Occipital lobe (tissue), 2 donors: ENCODE data around the gene TMPRSS13. TPM values are rescaled to one million over a fixed set of nuclear protein-coding genes. Genes with fewer than 3 reads are reported as not detected.
"Not testable (repeated sequence)": the region's sequence is repeated elsewhere in the genome, so short reads cannot be mapped to it uniquely, and the experiment has no call there.

ENCODE experiments used
- DNase-seq: peaks from one replicate; lab custom pipeline; 2025; lab: John Stamatoyannopoulos, UW
- total RNA-seq: library from RNA; depleted of rRNA; stranded (reverse); fragments of >200 nt; gene quantifications from one replicate; pipeline ENCODE4 v1.2.3, GENCODE V29; 2014

The TMPRSS13 gene
- total RNA-seq, result 0.47 TPM

DNA sequence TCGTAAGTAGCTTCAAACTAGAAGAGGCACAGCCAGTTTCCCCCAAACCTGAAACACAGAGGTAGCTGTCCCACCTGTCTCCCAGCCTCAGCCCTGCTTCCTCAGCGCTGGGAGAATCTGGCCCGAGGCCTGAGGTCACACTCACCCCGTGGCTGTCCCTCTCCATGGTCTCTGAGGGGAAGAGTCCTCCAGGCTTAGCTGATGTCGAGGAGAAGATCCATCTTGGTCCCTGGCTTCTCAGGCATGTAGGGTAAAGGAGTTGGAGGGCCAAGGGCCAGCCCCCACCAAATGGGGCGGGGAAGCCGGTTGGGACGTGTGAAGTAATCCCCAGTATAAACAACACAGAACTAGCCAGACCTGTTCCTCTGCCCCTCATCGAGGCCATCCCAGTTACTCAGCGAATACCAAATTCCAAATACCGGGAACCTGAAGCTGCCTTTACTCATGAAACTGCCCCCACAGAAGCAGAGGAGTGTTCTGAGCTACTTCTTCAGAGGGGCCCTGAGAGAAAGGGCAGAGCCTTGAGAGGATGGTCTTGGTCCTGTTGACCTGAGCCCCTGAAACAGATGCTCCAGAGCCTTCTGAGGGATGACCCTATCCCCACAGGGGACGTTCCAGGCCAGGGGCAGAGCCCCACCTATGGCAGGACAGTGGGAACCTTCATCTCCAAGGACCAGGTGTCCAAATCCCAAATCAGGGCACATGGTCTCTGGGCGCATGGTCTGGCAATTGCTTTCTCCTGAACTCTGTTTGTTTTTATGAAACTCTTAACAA is at the start of gene TMPRSS13:
TMPRSS13 (minus strand) TSS at position 261 of the 774 bp plus-strand sequence; CDS start at position 166, 95 bp downstream.
- DNase-seq, result no peak

DNA sequence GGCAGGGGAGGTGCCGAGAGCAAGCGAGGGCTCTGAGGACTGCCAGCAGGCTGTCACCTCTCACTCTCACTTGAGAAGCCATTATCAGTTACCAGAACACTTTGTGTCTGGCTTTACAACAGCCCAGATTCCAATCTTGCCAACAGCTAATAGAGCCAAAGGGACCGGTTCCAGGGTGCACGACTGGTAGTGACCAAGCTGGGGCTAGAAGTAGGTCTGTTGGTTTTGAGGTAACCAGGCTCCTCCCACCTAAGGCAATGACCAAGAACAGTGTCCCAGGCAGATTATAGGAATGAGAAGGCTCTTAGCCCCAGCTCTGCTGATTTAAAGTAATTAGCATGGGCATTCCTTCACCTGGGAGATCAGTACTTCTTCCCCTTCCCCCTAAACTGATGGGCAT is 49.8 kb upstream of the TMPRSS13 start:
- no peak for DNase-seq

DNA sequence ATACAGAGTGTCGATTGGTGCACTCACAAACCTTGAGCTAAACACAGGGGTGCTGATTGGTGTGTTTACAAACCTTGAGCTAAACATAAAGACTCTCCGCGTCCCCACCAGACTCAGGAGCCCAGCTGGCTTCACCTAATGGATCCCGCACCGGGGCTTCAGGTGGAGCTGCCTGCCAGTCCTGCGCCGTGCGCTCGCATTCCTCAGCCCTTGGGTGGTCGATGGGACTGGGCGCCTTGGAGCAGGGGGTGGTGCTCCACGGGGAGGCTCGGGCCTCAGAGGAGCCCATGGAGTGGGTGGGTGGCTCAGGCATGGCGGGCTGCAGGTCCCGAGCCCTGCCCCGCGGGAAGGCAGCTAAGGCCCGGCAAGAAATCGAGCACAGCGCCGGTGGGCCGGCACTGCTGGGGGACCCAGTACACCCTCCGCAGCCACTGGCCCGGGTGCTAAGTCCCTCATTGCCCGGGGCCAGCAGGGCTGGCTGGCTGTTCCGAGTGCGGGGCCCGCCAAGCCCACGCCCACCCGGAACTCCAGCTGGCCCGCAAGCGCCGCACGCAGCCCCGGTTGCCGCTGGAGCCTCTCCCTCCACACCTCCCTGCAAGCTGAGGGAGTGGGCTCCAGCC is 49.2 kb upstream of the TMPRSS13 start:
- DNase-seq, result not testable (repeated sequence)

DNA sequence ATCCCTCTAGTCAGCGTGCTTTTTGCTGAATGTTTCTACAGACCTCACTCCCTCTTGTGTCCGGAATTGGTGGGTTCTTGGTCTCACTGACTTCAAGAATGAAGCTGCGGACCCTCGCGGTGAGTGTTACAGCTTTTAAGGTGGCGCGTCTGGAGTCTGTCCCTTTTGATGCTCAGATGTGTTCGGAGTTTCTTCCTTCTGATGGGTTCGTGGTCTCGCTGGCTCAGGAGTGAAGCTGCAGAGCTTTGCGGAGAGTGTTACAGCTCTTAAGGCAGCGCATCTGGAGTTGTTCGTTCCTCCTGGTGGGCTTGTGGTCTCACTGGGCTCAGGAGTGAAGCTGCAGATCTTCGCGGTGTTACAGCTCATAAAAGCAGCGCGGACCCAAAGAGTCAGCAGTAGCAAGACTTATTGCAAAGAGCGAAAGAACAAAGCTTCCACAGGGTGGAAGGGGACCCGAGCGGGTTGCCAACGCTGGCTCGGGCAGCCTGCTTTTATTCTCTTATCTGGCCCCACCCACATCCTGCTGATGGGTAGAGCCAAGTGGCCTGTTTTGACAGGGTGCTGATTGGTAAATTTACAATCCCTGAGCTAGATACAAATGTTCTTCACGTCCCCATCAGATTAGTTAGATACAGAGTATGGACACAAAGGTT is 48.5 kb upstream of the TMPRSS13 start:
- DNase-seq, result not testable (repeated sequence)

DNA sequence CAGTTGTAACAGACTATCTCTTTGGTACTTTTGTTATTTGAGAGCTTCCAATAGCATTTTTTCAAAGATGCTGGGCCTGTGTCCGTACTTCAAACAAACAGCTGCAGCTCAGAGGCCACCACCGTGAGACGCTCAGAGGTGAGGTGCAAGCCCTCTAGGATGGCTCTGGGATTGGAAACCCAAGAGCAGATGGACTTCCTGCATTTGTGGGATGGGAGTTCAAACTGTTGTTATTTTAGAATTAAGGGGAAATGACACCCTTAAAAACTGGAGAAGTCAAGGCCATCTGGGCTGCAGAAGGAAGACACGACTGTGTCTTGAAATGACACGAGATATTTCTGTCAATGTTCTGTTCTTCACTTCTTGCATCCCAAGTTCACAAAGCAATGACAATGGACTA is 47.8 kb upstream of the TMPRSS13 start:
- no peak for DNase-seq

DNA sequence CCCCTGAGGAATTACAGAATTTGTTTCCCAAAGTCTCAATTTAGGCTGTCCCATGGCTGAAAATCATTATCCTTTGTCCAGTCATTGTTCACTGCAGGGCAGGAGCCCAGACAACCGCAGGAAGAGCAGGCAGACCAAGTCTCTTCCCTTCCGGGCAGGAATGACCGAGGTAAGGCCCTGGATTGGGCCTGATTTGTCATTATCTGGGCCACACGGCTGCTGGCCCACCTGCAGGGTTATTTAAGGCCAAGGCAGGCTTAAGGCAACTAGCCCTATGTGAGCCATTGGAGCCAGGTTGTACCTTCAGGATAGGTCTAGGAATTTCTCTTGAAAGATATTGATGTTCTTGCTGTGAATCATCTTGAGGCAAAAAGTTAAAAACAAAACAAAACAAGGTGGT is 47.2 kb upstream of the TMPRSS13 start:
- no peak for DNase-seq

DNA sequence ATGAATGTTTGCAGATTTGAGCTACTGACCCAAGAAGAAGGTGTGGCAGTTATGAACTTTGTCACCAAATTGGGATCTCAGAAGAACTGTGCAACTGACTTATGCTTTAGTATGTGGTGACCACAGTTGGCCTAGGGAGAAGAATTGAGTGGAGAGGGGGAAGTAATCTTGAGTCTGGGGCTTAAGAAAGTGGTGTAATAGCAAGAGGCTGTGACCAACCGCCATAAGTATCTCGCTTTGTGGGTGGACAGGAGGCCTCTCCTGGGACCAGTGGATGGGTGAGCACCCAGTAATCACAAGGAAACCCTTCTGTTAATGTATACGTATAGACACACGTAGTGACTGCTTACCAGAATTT is 44.3 kb upstream of the TMPRSS13 start:
- DNase-seq, result no peak

DNA sequence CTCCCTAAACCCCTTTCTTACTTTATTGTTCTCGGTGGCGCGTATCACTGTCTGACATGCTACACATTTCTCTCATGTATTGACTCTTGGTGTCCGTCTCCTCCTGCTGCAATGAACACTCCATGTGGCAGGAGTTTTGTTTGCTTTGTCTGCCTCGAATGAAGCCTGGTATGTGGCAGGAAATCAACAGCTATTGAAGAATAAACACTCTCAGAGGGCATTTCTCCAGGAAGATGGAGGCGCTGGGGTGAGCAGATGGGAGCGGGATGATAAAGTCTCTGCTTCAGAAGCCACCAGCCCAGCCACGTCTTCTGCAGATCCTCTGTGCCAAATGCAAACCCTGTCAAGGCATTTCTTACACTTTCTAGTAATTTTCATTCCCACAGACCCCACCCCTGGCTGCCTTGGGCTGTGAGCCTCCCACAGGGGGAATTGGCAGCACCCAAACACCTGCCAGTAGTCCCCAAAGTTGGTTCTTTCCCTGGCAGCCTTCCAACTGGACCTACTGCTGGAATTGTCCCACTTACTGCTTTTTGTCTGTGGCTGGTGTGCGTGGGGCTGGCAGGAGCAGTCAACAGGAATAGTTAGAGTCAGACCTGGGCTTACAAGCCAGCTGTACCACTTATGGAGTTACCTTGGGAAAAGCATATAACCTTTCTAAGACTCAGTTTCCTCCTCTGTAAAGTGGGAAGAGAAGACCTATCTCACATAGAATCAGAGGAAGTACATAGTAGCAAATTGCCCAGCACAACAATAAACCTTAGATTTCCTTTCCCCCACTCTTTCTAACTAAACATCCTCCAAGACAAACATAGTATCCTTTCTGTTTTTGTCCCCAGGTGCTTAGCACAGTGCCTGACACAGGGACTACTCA is 43.7 kb upstream of the TMPRSS13 start:
- DNase-seq, result no peak

DNA sequence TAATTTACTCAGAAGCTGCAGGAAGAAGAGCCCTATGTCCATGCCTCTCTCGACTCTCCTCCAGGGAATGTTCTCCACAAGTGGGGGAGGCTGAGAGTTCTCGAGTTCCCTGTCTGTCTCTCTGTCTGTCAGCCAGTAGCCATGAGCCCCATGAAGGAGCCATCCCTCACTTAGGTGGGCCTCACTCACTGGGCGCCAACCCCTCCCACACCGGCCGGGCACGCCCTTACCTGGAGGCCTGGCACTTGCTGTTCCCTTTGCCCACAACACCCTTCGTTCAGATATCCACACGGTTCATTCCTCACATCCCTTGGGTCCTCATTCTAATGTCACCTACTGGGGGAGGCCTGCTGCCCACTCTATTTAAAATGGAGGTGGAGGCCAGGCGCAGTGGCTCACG is 42.8 kb upstream of the TMPRSS13 start:
- DNase-seq, result no peak

DNA sequence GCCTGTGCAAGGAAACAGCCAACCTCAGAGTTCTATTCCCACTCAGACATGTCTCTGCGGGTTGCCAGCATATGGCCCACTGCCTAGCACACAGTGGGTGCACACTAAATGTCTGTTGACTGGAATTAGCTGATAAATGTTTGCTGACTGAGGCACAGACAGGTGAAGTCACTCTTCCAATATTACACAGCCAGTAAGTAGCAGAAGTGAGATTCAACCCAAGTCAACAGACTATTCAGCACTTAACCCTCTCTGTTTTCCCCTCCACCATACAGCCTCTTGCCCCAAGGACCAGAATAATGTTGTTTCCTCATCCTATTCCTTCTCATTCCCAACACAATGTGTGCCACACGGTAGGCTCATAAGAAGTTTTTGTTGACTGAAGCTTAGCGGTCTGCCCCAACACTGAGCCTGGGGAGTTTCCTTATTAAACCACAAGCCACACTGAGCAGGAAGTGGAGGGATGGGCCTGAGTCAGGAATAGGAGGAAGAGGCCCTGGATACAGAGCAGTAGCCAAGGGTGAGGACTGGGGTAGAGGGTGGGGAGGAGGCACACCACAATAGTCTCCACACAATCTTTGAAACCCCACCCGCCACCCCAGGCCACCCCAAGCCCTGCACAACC is 41.3 kb upstream of the TMPRSS13 start:
- no peak for DNase-seq

DNA sequence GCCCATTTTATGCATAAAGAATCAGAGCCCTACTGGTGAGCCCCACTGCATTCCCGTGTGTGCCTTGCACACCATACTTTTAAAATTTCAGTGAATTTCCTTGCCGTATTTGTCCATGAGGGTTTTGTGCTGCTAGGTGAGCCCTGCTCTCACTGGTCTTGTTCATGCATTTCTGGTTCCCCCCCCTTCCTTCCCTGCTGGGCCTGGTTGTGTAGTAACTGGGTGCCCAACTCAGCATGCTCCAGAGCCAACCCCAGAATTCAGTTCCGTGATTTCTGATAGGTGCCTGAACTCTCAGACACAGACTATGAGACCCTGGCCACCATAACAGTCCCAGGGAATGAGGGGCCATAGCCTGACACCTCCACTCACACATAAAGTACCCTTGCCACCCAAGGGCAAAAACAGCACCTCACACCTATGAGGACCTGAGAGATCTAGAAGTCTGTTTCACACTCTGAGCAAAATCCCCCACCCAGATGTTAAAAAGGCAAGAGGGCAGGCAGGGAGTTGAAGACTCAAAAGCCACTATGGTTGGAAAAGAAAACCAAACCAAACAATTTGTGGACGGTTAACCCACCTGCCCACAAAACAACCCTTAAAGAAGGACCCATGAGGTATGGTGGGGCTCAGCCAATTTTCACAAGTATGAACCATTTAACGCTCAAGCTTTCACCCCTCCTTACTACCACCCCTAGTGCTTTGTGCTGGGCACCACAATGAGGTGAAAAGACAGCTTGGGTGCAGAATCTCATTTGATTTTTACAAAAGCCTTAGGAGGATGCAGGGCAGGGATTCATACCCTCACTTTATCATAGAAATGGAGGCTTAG is 40.2 kb upstream of the TMPRSS13 start:
- no peak for DNase-seq

DNA sequence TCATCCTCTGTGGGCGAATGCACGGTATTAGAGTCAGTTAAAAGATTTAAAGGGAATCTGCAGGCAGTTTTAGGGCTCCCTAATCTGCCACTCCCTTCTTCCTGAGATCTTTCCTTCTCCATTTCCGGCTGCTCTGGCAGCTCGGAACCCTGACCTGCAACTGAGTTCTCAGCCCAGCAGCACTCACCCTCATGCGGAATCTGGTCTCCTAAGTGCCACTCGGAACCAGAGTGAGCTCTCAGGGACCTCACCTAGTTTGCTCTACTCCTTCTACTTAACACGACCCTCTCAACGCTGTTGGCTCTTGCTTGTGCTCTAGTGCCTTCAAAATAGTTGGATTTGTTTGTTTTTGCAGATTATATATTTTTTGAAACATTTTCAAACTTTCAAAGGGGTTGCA is 37.7 kb upstream of the TMPRSS13 start:
- DNase-seq, result no peak

DNA sequence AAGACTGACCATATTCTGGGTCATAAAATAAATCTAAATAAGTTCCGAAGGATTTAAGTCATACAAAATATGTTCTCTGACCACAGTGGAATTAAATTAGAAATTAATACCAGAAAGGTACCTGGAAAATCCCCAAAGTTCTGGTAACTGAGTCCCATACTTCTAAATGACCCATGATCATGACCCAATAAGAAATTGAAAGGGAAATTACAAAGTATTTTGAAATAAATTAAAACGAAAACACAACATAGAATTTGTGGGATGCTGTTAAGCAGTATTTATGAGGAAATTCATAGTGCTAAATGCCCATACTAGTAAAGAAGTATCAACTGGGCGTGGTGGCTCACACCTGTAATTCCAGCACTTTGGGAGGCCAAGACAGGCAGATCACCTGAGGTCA is 33.6 kb upstream of the TMPRSS13 start:
- DNase-seq, result no peak

DNA sequence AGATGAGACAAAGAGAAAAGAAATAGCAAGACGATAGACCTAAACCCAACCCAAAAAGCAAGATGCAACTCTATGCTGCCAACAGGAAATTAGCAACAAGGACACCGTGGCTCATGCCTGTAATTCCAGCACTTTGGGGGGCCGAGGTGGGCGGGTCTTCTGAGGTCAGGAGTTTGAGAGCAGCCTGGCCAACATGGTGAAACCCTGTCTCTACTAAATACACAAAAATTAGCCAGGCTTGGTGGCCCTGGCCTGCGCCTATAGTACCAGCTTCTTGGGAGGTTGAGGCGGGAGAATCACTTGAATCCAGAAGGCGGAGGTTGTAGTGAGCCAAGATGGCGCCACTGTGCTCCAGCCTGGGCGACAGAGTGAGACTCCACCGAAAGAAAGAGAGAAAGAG is 32.7 kb upstream of the TMPRSS13 start:
- no peak for DNase-seq

DNA sequence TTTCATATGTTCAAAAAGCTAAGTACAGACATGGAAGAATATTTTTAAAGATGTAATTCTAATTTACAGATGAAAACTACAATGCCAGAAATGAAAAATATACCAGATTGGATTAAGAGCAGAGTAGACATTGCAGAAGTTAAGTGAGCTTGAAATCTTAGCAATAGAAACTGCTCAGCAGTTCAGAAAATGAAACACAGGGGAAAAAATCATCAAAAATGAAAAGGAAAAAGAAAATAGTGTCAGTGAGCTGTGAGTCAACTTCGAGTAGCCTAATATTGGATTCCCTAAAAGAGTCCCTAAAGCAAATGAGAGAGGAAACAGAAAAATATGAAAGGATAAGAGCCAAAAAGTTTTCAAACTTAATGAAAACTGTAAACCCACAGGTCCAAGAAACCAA is 31.2 kb upstream of the TMPRSS13 start:
- no peak for DNase-seq

DNA sequence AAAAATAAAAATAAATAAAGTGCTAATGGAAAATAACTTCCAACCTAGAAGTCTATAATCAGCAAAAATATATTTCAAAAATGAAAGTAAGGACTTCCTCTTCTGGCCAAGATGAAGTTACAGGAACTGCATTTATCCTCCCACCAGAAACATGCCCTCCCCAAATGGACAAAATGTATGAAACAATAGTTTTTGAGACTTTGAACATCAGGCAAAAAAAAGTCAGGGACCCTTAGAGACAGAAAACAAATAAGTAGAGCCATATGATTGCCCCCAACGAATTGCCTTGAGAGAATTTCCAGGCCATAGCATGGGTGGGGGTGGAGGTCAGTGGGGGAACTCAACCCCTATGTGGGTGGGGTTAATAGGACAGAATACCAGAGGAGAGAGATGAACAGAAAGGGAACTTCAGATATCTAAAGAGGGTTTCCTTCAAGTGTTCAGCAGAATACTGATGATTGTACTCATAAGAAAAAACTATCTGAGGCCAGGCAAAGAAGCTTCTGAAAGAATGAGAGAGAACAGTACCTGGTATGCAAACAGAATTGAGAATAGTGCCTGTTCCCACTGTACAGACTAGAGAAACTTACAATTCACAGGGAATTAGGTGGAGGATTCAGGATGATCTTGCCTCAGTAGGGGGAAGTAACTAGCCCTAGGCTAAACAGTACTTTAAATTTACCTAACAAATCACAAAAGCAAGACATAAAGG is 30.4 kb upstream of the TMPRSS13 start:
- DNase-seq, result no peak

DNA sequence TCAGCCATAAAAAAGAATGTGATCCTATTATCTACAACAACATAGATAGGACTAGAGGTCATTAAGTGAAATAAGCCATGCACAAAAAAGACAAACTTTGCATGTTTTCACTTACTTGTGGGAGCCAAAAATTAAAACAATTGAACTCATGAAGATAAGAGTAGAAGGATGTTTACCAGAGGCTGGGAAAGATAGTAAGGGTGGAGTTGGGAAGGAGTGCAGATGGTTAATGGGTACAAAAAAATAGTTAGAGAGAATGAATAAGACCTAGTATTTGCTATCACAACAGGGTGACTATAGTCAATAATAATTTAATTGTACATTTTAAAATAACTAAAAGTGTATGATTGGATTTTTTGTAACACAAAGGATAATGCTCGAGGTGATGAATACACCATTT is 29.7 kb upstream of the TMPRSS13 start:
- DNase-seq, result no peak

DNA sequence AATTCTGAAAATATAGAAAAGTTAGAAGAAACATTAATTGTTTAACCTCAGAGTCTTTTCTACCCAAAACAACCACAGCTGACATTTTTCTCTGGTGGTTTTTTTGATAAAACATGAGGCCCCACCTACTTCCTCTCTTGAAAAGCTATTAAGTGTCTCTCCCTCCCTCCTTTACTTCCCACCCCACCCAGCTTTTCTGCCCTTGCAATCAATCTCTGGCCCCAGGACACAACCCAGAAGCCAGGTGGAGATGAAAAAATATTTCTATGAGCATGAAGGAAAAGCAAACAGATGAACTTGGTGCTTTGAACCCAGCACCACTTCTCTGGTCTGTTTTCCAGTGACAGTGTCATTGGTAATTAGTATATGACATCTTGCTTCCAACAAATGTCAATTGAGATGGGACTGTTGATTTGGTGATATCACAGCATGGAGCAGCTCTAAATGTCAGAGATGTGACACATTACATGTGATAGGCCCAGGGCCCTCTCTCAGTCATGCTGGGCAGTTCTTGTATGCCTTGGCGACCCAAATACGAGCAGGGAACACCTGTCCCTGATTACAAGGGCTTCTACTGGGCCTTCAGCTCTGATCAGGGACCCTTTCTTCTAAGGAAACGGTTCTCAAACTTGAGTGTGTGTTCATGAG is 23.9 kb upstream of the TMPRSS13 start:
- no peak for DNase-seq
